PFSK-1 (cell line): ENCODE data around the gene ZNF536.

ENCODE experiments used
- FOXP2 ChIP-seq: optimal IDR thresholded peaks from 2 replicates; pipeline ENCODE3; 2011; ENCODE audit warnings: borderline replicate concordance, control low read depth, inconsistent platforms; ENCODE audit not compliant: insufficient read depth; ENCODE audit errors: extremely low read length, extremely low read depth
- POLR2AphosphoS5 ChIP-seq: IDR thresholded peaks from 2 replicates; pipeline ENCODE4 v1.6.1; 2012; ENCODE audit warnings: low read depth, mild to moderate bottlenecking, control low read depth, low read length, moderate library complexity
- REST ChIP-seq, 2 experiments: IDR thresholded peaks; 2 replicates each; pipeline versions ENCODE4 v1.6.1 to v1.8.0; 2011 to 2012; ENCODE audit warnings: low read depth in 2 of 2, low read length in 2 of 2, control low read depth in 1 of 2, inconsistent platforms in 1 of 2, mild to moderate bottlenecking in 1 of 2, moderate library complexity in 1 of 2; ENCODE audit not compliant: insufficient read depth in 1 of 2
- SIN3A ChIP-seq: IDR thresholded peaks from 2 replicates; pipeline ENCODE4 v1.6.1; 2012; ENCODE audit warnings: mild to moderate bottlenecking, low read length, moderate library complexity, borderline replicate concordance; ENCODE audit not compliant: insufficient read depth
- TAF1 ChIP-seq: IDR thresholded peaks from 2 replicates; pipeline ENCODE4 v1.6.1; 2012; ENCODE audit warnings: low read length, control low read depth, borderline replicate concordance; ENCODE audit not compliant: insufficient read depth

ZNF536 gene

GRCh38 chr19:30369833-30370232, 2.4 kb upstream of the ZNF536 start:
- TF ChIP-seq POLR2AphosphoS5 (no peak), TAF1 (no peak), REST (IDR thresholded peaks at IDR 0.05; ENCODE audit: insufficient read depth in 1 of 2, low read depth in 2 of 2, low read length in 2 of 2) (no peak), SIN3A (no peak), FOXP2 (no peak)

- TF ChIP-seq POLR2AphosphoS5, result no peak
These were observed 885 bp upstream of the ZNF536 start for GRCh38 chr19:30371161-30371836.

- no peak for TF ChIP-seq TAF1
- no peak for TF ChIP-seq SIN3A
- no peak for TF ChIP-seq POLR2AphosphoS5
- TF ChIP-seq FOXP2, result no peak
- no peak for TF ChIP-seq REST (IDR thresholded peaks at IDR 0.05; ENCODE audit: insufficient read depth in 1 of 2, low read depth in 2 of 2, low read length in 2 of 2)
These were observed 1.4 kb downstream of the ZNF536 start for GRCh38 chr19:30373593-30373992.

- TF ChIP-seq TAF1, result no peak
- no peak for TF ChIP-seq SIN3A
- TF ChIP-seq REST (IDR thresholded peaks at IDR 0.05; ENCODE audit: insufficient read depth in 1 of 2, low read depth in 2 of 2, low read length in 2 of 2), result no peak
- TF ChIP-seq POLR2AphosphoS5, result no peak
- no peak for TF ChIP-seq FOXP2
These were observed 2.3 kb downstream of the ZNF536 start for GRCh38 chr19:30374539-30374864.

- TF ChIP-seq POLR2AphosphoS5 (no peak), TAF1 (no peak), FOXP2 (no peak), REST (IDR thresholded peaks at IDR 0.05; ENCODE audit: insufficient read depth in 1 of 2, low read depth in 2 of 2, low read length in 2 of 2) (no peak), SIN3A (no peak)
These were observed 2.8 kb downstream of the ZNF536 start for GRCh38 chr19:30374865-30375552.
